KMS-11 (cell line): ENCODE results near the gene THRSP.
"Not testable (repeated sequence)": the region's sequence is repeated elsewhere in the genome, so short reads cannot be mapped to it uniquely, and the experiment has no call there.

ENCODE experiments used
- H2AFZ ChIP-seq: fragments of 200-600 bp; sonication (generic); 2 replicates; pipeline ENCODE4 v1.6.1; 2016; ENCODE audit warnings: antibody characterized with exemption, mixed run types, low read depth
- H3K27ac ChIP-seq: fragments of 200-600 bp; sonication (generic); 2 replicates; pipeline ENCODE4 v1.6.1; 2016; ENCODE audit warnings: mild to moderate bottlenecking, mixed run types
- H3K27me3 ChIP-seq: fragments of 200-600 bp; sonication (generic); 2 replicates; pipeline ENCODE4 v1.6.1; 2017; ENCODE audit warnings: mild to moderate bottlenecking, low read depth, mixed run types, moderate library complexity; ENCODE audit not compliant: insufficient read depth
- H3K36me3 ChIP-seq: fragments of 200-600 bp; sonication (generic); 2 replicates; pipeline ENCODE4 v1.6.1; 2017; ENCODE audit warnings: mild to moderate bottlenecking, mixed run types; ENCODE audit not compliant: insufficient read depth
- H3K4me1 ChIP-seq: fragments of 200-600 bp; sonication (generic); 2 replicates; pipeline ENCODE4 v1.6.1; 2016; ENCODE audit warnings: mild to moderate bottlenecking, low read depth, mixed run types; ENCODE audit not compliant: poor library complexity, severe bottlenecking
- H3K4me2 ChIP-seq: fragments of 200-600 bp; sonication (generic); 2 replicates; pipeline ENCODE4 v1.7.0; 2016; ENCODE audit warnings: mild to moderate bottlenecking, mixed run types
- H3K4me3 ChIP-seq: fragments of 200-600 bp; sonication (generic); IDR thresholded peaks from 2 replicates; pipeline ENCODE4 v1.6.1; 2017; ENCODE audit warnings: low read depth, low read length, mixed read lengths; ENCODE audit not compliant: insufficient read depth
- H3K79me2 ChIP-seq: fragments of 200-600 bp; sonication (generic); 2 replicates; pipeline ENCODE4 v1.6.1; 2016; ENCODE audit warnings: low read depth, mixed run types; ENCODE audit not compliant: insufficient read depth
- H3K9ac ChIP-seq: fragments of 200-600 bp; sonication (generic); 2 replicates; pipeline ENCODE4 v1.6.1; 2016; ENCODE audit warnings: mild to moderate bottlenecking, mixed run types
- H4K20me1 ChIP-seq: fragments of 200-600 bp; sonication (generic); 2 replicates; pipeline ENCODE4 v1.6.1; 2016; ENCODE audit warnings: mild to moderate bottlenecking, mixed run types; ENCODE audit not compliant: insufficient read depth
- CTCF ChIP-seq: fragments of 200-600 bp; sonication (generic); conservative IDR thresholded peaks from 2 replicates; pipeline ENCODE4 v1.6.1; 2017; ENCODE audit warnings: low read depth, mild to moderate bottlenecking, antibody characterized with exemption, low read length, moderate library complexity, mixed read lengths

The THRSP gene

GRCh38 chr11:78040691-78041379 lies 22.8 kb upstream of the THRSP start:
- Histone ChIP-seq H3K4me1 (peaks cover 27% of the 10 kb centered on the region), H3K27ac (no peak overlapping the region), H2AFZ (no peak overlapping the region)

GRCh38 chr11:78041380-78041719 lies 22.3 kb upstream of the THRSP start:
- not testable (repeated sequence) for H3K36me3 ChIP-seq, H2AFZ ChIP-seq, H3K4me2 ChIP-seq, H3K27ac ChIP-seq, H3K27me3 ChIP-seq, H3K79me2 ChIP-seq, H3K4me3 ChIP-seq, H3K9ac ChIP-seq, H4K20me1 ChIP-seq
- H3K4me1 ChIP-seq = peaks cover 30% of the 10 kb centered on the region

More at GRCh38 chr11:78040691-78041379, 22.8 kb upstream of the THRSP start:
- TF ChIP-seq CTCF = no peak
- H3K4me3 ChIP-seq = no peak overlapping the region
- no peaks in the 10 kb centered on the region for H3K36me3 ChIP-seq
- H3K79me2 ChIP-seq = no peaks in the 10 kb centered on the region
- H3K9ac ChIP-seq = no peak overlapping the region
- no peaks in the 10 kb centered on the region for H4K20me1 ChIP-seq
- H3K27me3 ChIP-seq = no peaks in the 10 kb centered on the region
- H3K4me2 ChIP-seq = no peak overlapping the region

GRCh38 chr11:78041843-78042440 lies 21.7 kb upstream of the THRSP start:
- Histone ChIP-seq H3K27me3 (no peaks in the 10 kb centered on the region), H4K20me1 (no peaks in the 10 kb centered on the region), H3K4me3 (no peak overlapping the region), H3K79me2 (no peaks in the 10 kb centered on the region), H3K27ac (no peak overlapping the region), H3K4me1 (peaks cover 34% of the 10 kb centered on the region), H3K4me2 (no peak overlapping the region), H3K36me3 (no peaks in the 10 kb centered on the region), H3K9ac (no peak overlapping the region), H2AFZ (no peak overlapping the region)
- TF ChIP-seq CTCF = no peak

GRCh38 chr11:78044706-78045105 lies 19.0 kb upstream of the THRSP start:
- no peak overlapping the region for H3K9ac ChIP-seq
- H3K27ac ChIP-seq = no peak overlapping the region

More at GRCh38 chr11:78044706-78045105, 19.0 kb upstream of the THRSP start:
- Histone ChIP-seq H3K4me2 (no peak overlapping the region), H3K4me1 (peaks cover 23% of the 10 kb centered on the region), H2AFZ (no peak overlapping the region), H3K4me3 (no peak overlapping the region), H4K20me1 (no peaks in the 10 kb centered on the region), H3K36me3 (no peaks in the 10 kb centered on the region), H3K79me2 (no peaks in the 10 kb centered on the region), H3K27me3 (no peaks in the 10 kb centered on the region)
- no peak for TF ChIP-seq CTCF
